BJ (cell line): ENCODE data around the gene IP6K1. TPM values are rescaled to one million over a fixed set of nuclear protein-coding genes. Genes with fewer than 3 reads are reported as not detected.

Experiments
- CTCF ChIA-PET: fragments of 350-600 bp; formaldehyde crosslinking; extraction: SDS; loops from one replicate; lab custom pipeline; 2021; ENCODE audit warnings: antibody characterized with exemption, inconsistent platforms; lab: Yijun Ruan, JAX
- POLR2A ChIA-PET: fragments of 300-600 bp; sonication (Branson Sonifier 250); formaldehyde crosslinking; extraction: SDS; loops from one replicate; lab custom pipeline; 2021; ENCODE audit warnings: antibody characterized with exemption; lab: Charles Lee
- DNase-seq: peaks from one replicate; pipeline ENCODE4 v3.0.0-alpha.2; 2011; ENCODE audit warnings: low read depth
- H3K27me3 ChIP-seq: 2 replicates; pipeline ENCODE4 v1.6.0; 2011; ENCODE audit warnings: low read length; ENCODE audit not compliant: control insufficient read depth, insufficient read depth
- H3K36me3 ChIP-seq: 2 replicates; pipeline ENCODE4 v1.5.1; 2011; ENCODE audit warnings: low read length; ENCODE audit not compliant: control insufficient read depth, insufficient read depth
- H3K4me3 ChIP-seq: 2 replicates; pipeline ENCODE4 v1.5.1; 2011; ENCODE audit warnings: low read depth, mild to moderate bottlenecking, control low read depth, low read length
- CTCF ChIP-seq: IDR thresholded peaks from 2 replicates; pipeline ENCODE4 v1.5.1; 2011; ENCODE audit warnings: low read depth, mild to moderate bottlenecking, control low read depth, inconsistent platforms, low read length, moderate library complexity; ENCODE audit not compliant: insufficient read depth
- polyA plus RNA-seq: library from polyadenylated mRNA; depleted of rRNA; stranded (reverse); fragments of >200 nt; gene quantifications from 2 replicates; pipeline ENCODE4 v1.2.3, GENCODE V29; 2011

The IP6K1 gene
- polyA plus RNA-seq, 1 experiment: 54.4 TPM

GRCh38 chr3:49759226-49759625 is 27.1 kb downstream of the IP6K1 start:
- ChIA-PET POLR2A (no interaction called here), CTCF (no interaction called here)
- H3K27me3 ChIP-seq: no peaks in the 10 kb centered on the region
- no peak for TF ChIP-seq CTCF
- no peak for DNase-seq
- H3K4me3 ChIP-seq: no peak overlapping the region
- peaks cover 2% of the 10 kb centered on the region; the same call in 1 of the 2 replicates for H3K36me3 ChIP-seq

- DNase-seq: no peak
- H3K27me3 ChIP-seq: no peaks in the 10 kb centered on the region
- H3K36me3 ChIP-seq: peaks cover 2% of the 10 kb centered on the region; the same call in 1 of the 2 replicates
- TF ChIP-seq CTCF: no peak
- POLR2A ChIA-PET: no interaction called here
- H3K4me3 ChIP-seq: no peak overlapping the region
- CTCF ChIA-PET: interaction anchor here (0.8 to 1.1 kb wide), 2 partner anchors 45 to 47 kb away, joined by 3 read pairs; no protein-coding TSS in a partner anchor
Observed at GRCh38 chr3:49757197-49757596, 29.1 kb downstream of the IP6K1 start.

GRCh38 chr3:49756036-49756435 is 30.3 kb downstream of the IP6K1 start:
- POLR2A ChIA-PET: no interaction called here
- Histone ChIP-seq H3K4me3 (no peak overlapping the region), H3K36me3 (peaks cover 2% of the 10 kb centered on the region; the same call in 1 of the 2 replicates), H3K27me3 (no peaks in the 10 kb centered on the region)
- CTCF ChIA-PET: no interaction called here
- TF ChIP-seq CTCF: no peak
- DNase-seq: no peak

GRCh38 chr3:49754536-49754935 is 31.8 kb downstream of the IP6K1 start:
- ChIA-PET CTCF (interaction anchor here (0.6 kb wide), 1 partner anchor 52 kb away, joined by 3 read pairs; no protein-coding TSS in a partner anchor), POLR2A (no interaction called here)
- DNase-seq: no peak
- no peak overlapping the region for H3K4me3 ChIP-seq
- no peaks in the 10 kb centered on the region for H3K27me3 ChIP-seq
- TF ChIP-seq CTCF: no peak
- H3K36me3 ChIP-seq: peaks cover under 1% of the 10 kb centered on the region; the same call in 1 of the 2 replicates

GRCh38 chr3:49751501-49751900 is 34.8 kb downstream of the IP6K1 start:
- TF ChIP-seq CTCF: no peak
- ChIA-PET CTCF (no interaction called here), POLR2A (no interaction called here)
- H3K36me3 ChIP-seq: peaks cover 3% of the 10 kb centered on the region; the same call in 1 of the 2 replicates
- H3K4me3 ChIP-seq: no peak overlapping the region
- DNase-seq: no peak
- H3K27me3 ChIP-seq: no peaks in the 10 kb centered on the region
